ENCODE data around the gene PPP1R1B. TPM values are rescaled to one million over a fixed set of nuclear protein-coding genes. Genes with fewer than 3 reads are reported as not detected.

PPP1R1B gene
- total RNA-seq, 1 donor: not detected

- Histone ChIP-seq H3K9me3 (ENCODE audit: low read depth, low read length) (no peaks in the 10 kb centered on the region), H3K79me2 (ENCODE audit: insufficient read depth, low read length) (peaks cover 33% of the 10 kb centered on the region), H3K4me1 (ENCODE audit: insufficient read depth, low read length) (no peaks in the 10 kb centered on the region), H3K4me2 (ENCODE audit: insufficient read depth, low read length) (no peak overlapping the region), H3K27me3 (ENCODE audit: insufficient read depth, low read length) (no peaks in the 10 kb centered on the region), H2AFZ (ENCODE audit: low read length) (no peak overlapping the region), H3K36me3 (ENCODE audit: insufficient read depth, low read length) (no peaks in the 10 kb centered on the region), H4K20me1 (ENCODE audit: insufficient read depth, low read length) (peaks cover 48% of the 10 kb centered on the region), H3K27ac (ENCODE audit: low read depth, low read length) (no peak overlapping the region), H3K4me3 (ENCODE audit: insufficient read depth, low read length) (no peak overlapping the region)
- no peak for TF ChIP-seq CTCF (IDR thresholded peaks at IDR 0.05; ENCODE audit: extremely low read depth, low read depth, low read length)
- no peak for DNase-seq (ENCODE audit: insufficient read length, low spot score, missing footprints)
These were observed 23.4 kb downstream of the PPP1R1B start for GRCh38 chr17:39650121-39650579.

- peaks cover 22% of the 10 kb centered on the region for H3K79me2 ChIP-seq (ENCODE audit: insufficient read depth, low read length)
- H3K9me3 ChIP-seq (ENCODE audit: low read depth, low read length): no peaks in the 10 kb centered on the region
- no peak overlapping the region for H3K4me3 ChIP-seq (ENCODE audit: insufficient read depth, low read length)
- peaks cover 55% of the 10 kb centered on the region for H4K20me1 ChIP-seq (ENCODE audit: insufficient read depth, low read length)
- no peak overlapping the region for H3K4me2 ChIP-seq (ENCODE audit: insufficient read depth, low read length)
- H3K27ac ChIP-seq (ENCODE audit: low read depth, low read length): no peak overlapping the region
- no peaks in the 10 kb centered on the region for H3K36me3 ChIP-seq (ENCODE audit: insufficient read depth, low read length)
- no peaks in the 10 kb centered on the region for H3K27me3 ChIP-seq (ENCODE audit: insufficient read depth, low read length)
- no peak for TF ChIP-seq CTCF (IDR thresholded peaks at IDR 0.05; ENCODE audit: extremely low read depth, low read depth, low read length)
- no peaks in the 10 kb centered on the region for H3K4me1 ChIP-seq (ENCODE audit: insufficient read depth, low read length)
- no peak overlapping the region for H2AFZ ChIP-seq (ENCODE audit: low read length)
- DNase-seq (ENCODE audit: insufficient read length, low spot score, missing footprints): no peak
These were observed 25.3 kb downstream of the PPP1R1B start for GRCh38 chr17:39651923-39652586.

- peaks cover 17% of the 10 kb centered on the region for H3K79me2 ChIP-seq (ENCODE audit: insufficient read depth, low read length)
- H3K27me3 ChIP-seq (ENCODE audit: insufficient read depth, low read length): no peaks in the 10 kb centered on the region
- H3K4me3 ChIP-seq (ENCODE audit: insufficient read depth, low read length): no peak overlapping the region
- no peak for TF ChIP-seq CTCF (IDR thresholded peaks at IDR 0.05; ENCODE audit: extremely low read depth, low read depth, low read length)
- H3K4me2 ChIP-seq (ENCODE audit: insufficient read depth, low read length): no peak overlapping the region
- no peak for DNase-seq (ENCODE audit: insufficient read length, low spot score, missing footprints)
- H3K4me1 ChIP-seq (ENCODE audit: insufficient read depth, low read length): no peaks in the 10 kb centered on the region
- H2AFZ ChIP-seq (ENCODE audit: low read length): no peak overlapping the region
- no peaks in the 10 kb centered on the region for H3K36me3 ChIP-seq (ENCODE audit: insufficient read depth, low read length)
- H4K20me1 ChIP-seq (ENCODE audit: insufficient read depth, low read length): peaks cover 49% of the 10 kb centered on the region
- H3K9me3 ChIP-seq (ENCODE audit: low read depth, low read length): no peaks in the 10 kb centered on the region
- no peak overlapping the region for H3K27ac ChIP-seq (ENCODE audit: low read depth, low read length)
These were observed 26.0 kb downstream of the PPP1R1B start for GRCh38 chr17:39652587-39653315.

GRCh38 chr17:39653316-39653661, 26.5 kb downstream of the PPP1R1B start:
- H3K36me3 ChIP-seq (ENCODE audit: insufficient read depth, low read length): no peaks in the 10 kb centered on the region
- no peak for DNase-seq (ENCODE audit: insufficient read length, low spot score, missing footprints)
- no peak for TF ChIP-seq CTCF (IDR thresholded peaks at IDR 0.05; ENCODE audit: extremely low read depth, low read depth, low read length)

More at GRCh38 chr17:39653316-39653661, 26.5 kb downstream of the PPP1R1B start:
- peaks cover 48% of the 10 kb centered on the region for H4K20me1 ChIP-seq (ENCODE audit: insufficient read depth, low read length)
- peaks cover 17% of the 10 kb centered on the region for H3K79me2 ChIP-seq (ENCODE audit: insufficient read depth, low read length)
- no peak overlapping the region for H2AFZ ChIP-seq (ENCODE audit: low read length)
- no peak overlapping the region for H3K4me2 ChIP-seq (ENCODE audit: insufficient read depth, low read length)
- H3K27ac ChIP-seq (ENCODE audit: low read depth, low read length): no peak overlapping the region
- no peaks in the 10 kb centered on the region for H3K4me1 ChIP-seq (ENCODE audit: insufficient read depth, low read length)
- no peaks in the 10 kb centered on the region for H3K27me3 ChIP-seq (ENCODE audit: insufficient read depth, low read length)
- H3K4me3 ChIP-seq (ENCODE audit: insufficient read depth, low read length): no peak overlapping the region
- no peaks in the 10 kb centered on the region for H3K9me3 ChIP-seq (ENCODE audit: low read depth, low read length)
